A673 (cell line): ENCODE results near the gene PEAR1. TPM values are rescaled to one million over a fixed set of nuclear protein-coding genes. Genes with fewer than 3 reads are reported as not detected.

Experiments
- BruUV-seq: library from RNA; stranded (reverse); fragments of 400-500 nt; replicated peaks from 2 replicates; lab custom pipeline; 2021; lab: Mats Ljungman, UMichigan
- CTCF ChIA-PET: fragments of 300-600 bp; sonication (Branson Sonifier 250); formaldehyde crosslinking; loops from one replicate; lab custom pipeline; 2022; ENCODE audit warnings: antibody characterized with exemption; lab: Charles Lee
- POLR2A ChIA-PET: fragments of 300-600 bp; sonication (Branson Sonifier 250); formaldehyde crosslinking; loops from one replicate; lab custom pipeline; 2022; ENCODE audit warnings: antibody characterized with exemption; ENCODE audit not compliant: low non-redundant PET; lab: Charles Lee
- DNase-seq: peaks from one replicate; pipeline ENCODE4 v3.0.0-alpha.2; 2015; ENCODE audit warnings: low spot score
- H3K27ac ChIP-seq: fragments of 200-600 bp; sonication (generic); 2 replicates; pipeline ENCODE4 v1.5.1; 2016; ENCODE audit warnings: mixed run types, low read depth, mild to moderate bottlenecking, mixed read lengths, antibody characterized with exemption, low read length; ENCODE audit not compliant: poor library complexity, severe bottlenecking
- H3K27me3 ChIP-seq: fragments of 200-600 bp; sonication (generic); replicated peaks from 2 replicates; pipeline ENCODE4 v1.6.1; 2017; ENCODE audit warnings: mixed run types, low read depth, mild to moderate bottlenecking, mixed read lengths, antibody characterized with exemption, low read length; ENCODE audit not compliant: insufficient read depth, poor library complexity
- H3K36me3 ChIP-seq: fragments of 200-600 bp; sonication (generic); 2 replicates; pipeline ENCODE4 v1.6.1; 2016; ENCODE audit warnings: mixed run types, mild to moderate bottlenecking, mixed read lengths, antibody characterized with exemption, low read length; ENCODE audit not compliant: insufficient read depth, poor library complexity, severe bottlenecking
- H3K4me1 ChIP-seq: fragments of 200-600 bp; sonication (generic); 2 replicates; pipeline ENCODE4 v1.6.1; 2017; ENCODE audit warnings: mixed run types, mild to moderate bottlenecking, mixed read lengths, antibody characterized with exemption, low read length; ENCODE audit not compliant: insufficient read depth, poor library complexity, severe bottlenecking
- H3K4me3 ChIP-seq: fragments of 200-600 bp; sonication (generic); 2 replicates; pipeline ENCODE4 v1.5.1; 2016; ENCODE audit warnings: low read depth, mixed run types, mild to moderate bottlenecking, mixed read lengths, low read length; ENCODE audit not compliant: poor library complexity, severe bottlenecking
- H3K9me3 ChIP-seq: fragments of 200-600 bp; sonication (generic); 2 replicates; pipeline ENCODE4 v1.6.1; 2016; ENCODE audit warnings: mixed run types, low read depth, mild to moderate bottlenecking, mixed read lengths, antibody characterized with exemption, low read length; ENCODE audit not compliant: poor library complexity, severe bottlenecking
- CTCF ChIP-seq: fragments of 300-800, 200-600 bp; sonication (generic); conservative IDR thresholded peaks from 2 replicates; pipeline ENCODE4 v1.5.1; 2017; ENCODE audit warnings: low read depth, mild to moderate bottlenecking, antibody characterized with exemption, low read length, moderate library complexity, mixed read lengths
- EZH2 ChIP-seq: fragments of 200-600 bp; sonication (generic); IDR thresholded peaks from 2 replicates; pipeline ENCODE4 v1.6.1; 2017; ENCODE audit warnings: borderline replicate concordance, low read depth, mild to moderate bottlenecking, mixed read lengths, antibody characterized with exemption, low read length; ENCODE audit not compliant: poor library complexity, severe bottlenecking
- intact Hi-C: fragments of 100-400 bp; cut with micrococcal nuclease; formaldehyde crosslinking; loops from one replicate; pipeline ENCODE4 v1.10.0; 2022; ENCODE audit not compliant: unreplicated experiment
- total RNA-seq: library from RNA; stranded (reverse); gene quantifications from 2 replicates; pipeline ENCODE4 v1.2.3, GENCODE V29; 2021

PEAR1 gene
- total RNA-seq, 1 experiment from 2014 or later, result 0.52 TPM

GRCh38 chr1:156844638-156845037, 48.9 kb upstream of the PEAR1 start:
- Histone ChIP-seq H3K27ac (no peak overlapping the region), H3K4me1 (no peaks in the 10 kb centered on the region), H3K4me3 (peak overlapping the region; percentile 36), H3K9me3 (no peaks in the 10 kb centered on the region), H3K27me3 (no peaks in the 10 kb centered on the region), H3K36me3 (no peaks in the 10 kb centered on the region)
- intact Hi-C loops, result no loop called here
- no peak for TF ChIP-seq EZH2
- TF ChIP-seq CTCF, result no peak
- CTCF ChIA-PET, result no interaction called here
- DNase-seq, result no peak
- POLR2A ChIA-PET, result no interaction called here
- no TSS peak for BruUV-seq

GRCh38 chr1:156845055-156845952, 48.2 kb upstream of the PEAR1 start:
- ChIA-PET POLR2A (no interaction called here), CTCF (no interaction called here)
- H3K27ac ChIP-seq, result no peak overlapping the region
- no peaks in the 10 kb centered on the region for H3K9me3 ChIP-seq
- intact Hi-C loops, result no loop called here
- H3K36me3 ChIP-seq, result no peaks in the 10 kb centered on the region
- H3K4me3 ChIP-seq, result peak overlapping the region; percentile 36
- no peaks in the 10 kb centered on the region for H3K27me3 ChIP-seq
- BruUV-seq, result no TSS peak
- no peaks in the 10 kb centered on the region for H3K4me1 ChIP-seq
- DNase-seq, result peak; percentile 30
- TF ChIP-seq EZH2 (no peak), CTCF (no peak)

GRCh38 chr1:156845953-156846545, 47.5 kb upstream of the PEAR1 start:
- ChIA-PET CTCF (no interaction called here), POLR2A (no interaction called here)
- Histone ChIP-seq H3K4me1 (no peaks in the 10 kb centered on the region), H3K27ac (no peak overlapping the region), H3K4me3 (no peak overlapping the region), H3K9me3 (no peaks in the 10 kb centered on the region), H3K36me3 (no peaks in the 10 kb centered on the region), H3K27me3 (no peaks in the 10 kb centered on the region)
- no peak for DNase-seq
- no TSS peak for BruUV-seq
- intact Hi-C loops, result no loop called here
- no peak for TF ChIP-seq EZH2
- TF ChIP-seq CTCF, result no peak
